ENCODE data around the gene AKAP7. TPM values are rescaled to one million over a fixed set of nuclear protein-coding genes. Genes with fewer than 3 reads are reported as not detected.

AKAP7 gene
- total RNA-seq, 4 donors from 2014 or later: 6.2 to 18.7 (median 8.4) TPM

DNA sequence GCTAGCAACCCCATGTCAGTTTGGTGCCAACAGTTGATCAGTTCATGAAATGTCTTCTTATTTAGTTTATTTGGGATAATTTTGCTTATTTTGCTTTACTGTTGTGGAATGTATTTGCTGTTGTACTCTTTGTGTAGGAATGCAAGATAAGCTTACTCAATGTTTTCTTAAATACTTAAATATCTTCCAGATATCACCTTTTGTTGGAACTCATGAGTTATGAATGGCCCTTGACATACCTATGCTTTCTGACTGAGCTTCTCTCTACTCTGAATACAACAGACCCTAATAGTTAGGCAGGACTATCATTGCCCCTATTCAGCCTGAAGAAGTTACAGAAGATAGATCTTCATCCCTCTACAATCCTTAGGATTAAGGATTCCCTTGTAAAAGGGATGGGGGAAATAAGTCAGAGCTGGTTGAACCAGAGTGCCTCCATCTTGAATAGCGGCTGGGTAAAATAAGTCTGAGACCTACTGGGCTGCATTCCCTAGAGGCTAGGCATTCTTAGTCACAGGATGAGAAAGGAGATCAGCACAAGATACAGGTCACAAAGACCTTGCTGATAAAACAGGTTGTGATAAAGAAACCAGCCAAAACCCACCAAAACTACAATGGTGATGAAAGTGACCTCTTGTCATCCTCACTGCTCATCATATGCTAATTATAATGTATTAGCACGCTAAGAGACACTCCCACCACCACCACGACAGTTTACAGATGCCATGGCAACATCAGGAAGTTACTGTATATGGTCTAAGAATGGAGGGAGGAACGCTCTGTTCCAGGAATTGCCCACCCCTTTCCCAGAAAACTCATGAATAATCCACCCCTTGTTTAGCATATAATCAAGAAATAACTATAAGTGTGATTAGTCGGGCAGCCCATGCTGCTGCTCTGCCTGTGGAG lies 196.9 kb downstream of the AKAP7 start:
- TF ChIP-seq POLR2AphosphoS5 (IDR thresholded peaks at IDR 0.05) (no peak), POLR2A (IDR thresholded peaks at IDR 0.05; ENCODE audit: low read depth) (no peak), EP300 (IDR thresholded peaks at IDR 0.05) (no peak)
- TF ChIP-seq, protein P1, sequence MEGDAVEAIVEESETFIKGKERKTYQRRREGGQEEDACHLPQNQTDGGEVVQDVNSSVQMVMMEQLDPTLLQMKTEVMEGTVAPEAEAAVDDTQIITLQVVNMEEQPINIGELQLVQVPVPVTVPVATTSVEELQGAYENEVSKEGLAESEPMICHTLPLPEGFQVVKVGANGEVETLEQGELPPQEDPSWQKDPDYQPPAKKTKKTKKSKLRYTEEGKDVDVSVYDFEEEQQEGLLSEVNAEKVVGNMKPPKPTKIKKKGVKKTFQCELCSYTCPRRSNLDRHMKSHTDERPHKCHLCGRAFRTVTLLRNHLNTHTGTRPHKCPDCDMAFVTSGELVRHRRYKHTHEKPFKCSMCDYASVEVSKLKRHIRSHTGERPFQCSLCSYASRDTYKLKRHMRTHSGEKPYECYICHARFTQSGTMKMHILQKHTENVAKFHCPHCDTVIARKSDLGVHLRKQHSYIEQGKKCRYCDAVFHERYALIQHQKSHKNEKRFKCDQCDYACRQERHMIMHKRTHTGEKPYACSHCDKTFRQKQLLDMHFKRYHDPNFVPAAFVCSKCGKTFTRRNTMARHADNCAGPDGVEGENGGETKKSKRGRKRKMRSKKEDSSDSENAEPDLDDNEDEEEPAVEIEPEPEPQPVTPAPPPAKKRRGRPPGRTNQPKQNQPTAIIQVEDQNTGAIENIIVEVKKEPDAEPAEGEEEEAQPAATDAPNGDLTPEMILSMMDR (IDR thresholded peaks at IDR 0.05): no peak
- no peak for DNase-seq (ENCODE audit: extremely low spot score)
- no peaks in the 10 kb centered on the region for H3K36me3 ChIP-seq
- no peaks in the 10 kb centered on the region for H3K27me3 ChIP-seq
- no peak overlapping the region for H3K4me3 ChIP-seq
- no peaks in the 10 kb centered on the region for H3K9me3 ChIP-seq
- no peaks in the 10 kb centered on the region for H3K4me1 ChIP-seq
- WGBS: 83% methylated on average over 5 of the region's 5 CpGs
- intact Hi-C loops (cut with DNase I): no loop called here
- no peak overlapping the region for H3K27ac ChIP-seq (replicated peaks in 1 of 4)

Other genes starting within 250 kb of the AKAP7 start
- 10 to 100 TPM; 60.1 to 87.2 (median 67.4) TPM for gene EPB41L2, start 72.2 kb upstream of the AKAP7 start, total RNA-seq